A673 (cell line): ENCODE data around the gene ZSCAN21. TPM values are rescaled to one million over a fixed set of nuclear protein-coding genes. Genes with fewer than 3 reads are reported as not detected.

Experiments used
- BruUV-seq: library from RNA; stranded (reverse); fragments of 400-500 nt; replicated peaks from 2 replicates; lab custom pipeline; 2021; lab: Mats Ljungman, UMichigan
- CTCF ChIA-PET: fragments of 300-600 bp; sonication (Branson Sonifier 250); formaldehyde crosslinking; loops from one replicate; lab custom pipeline; 2022; ENCODE audit warnings: antibody characterized with exemption; lab: Charles Lee
- POLR2A ChIA-PET: fragments of 300-600 bp; sonication (Branson Sonifier 250); formaldehyde crosslinking; loops from one replicate; lab custom pipeline; 2022; ENCODE audit warnings: antibody characterized with exemption; ENCODE audit not compliant: low non-redundant PET; lab: Charles Lee
- DNase-seq: peaks from one replicate; pipeline ENCODE4 v3.0.0-alpha.2; 2015; ENCODE audit warnings: low spot score
- H3K27ac ChIP-seq: fragments of 200-600 bp; sonication (generic); 2 replicates; pipeline ENCODE4 v1.5.1; 2016; ENCODE audit warnings: mixed run types, low read depth, mild to moderate bottlenecking, mixed read lengths, antibody characterized with exemption, low read length; ENCODE audit not compliant: poor library complexity, severe bottlenecking
- H3K27me3 ChIP-seq: fragments of 200-600 bp; sonication (generic); replicated peaks from 2 replicates; pipeline ENCODE4 v1.6.1; 2017; ENCODE audit warnings: mixed run types, low read depth, mild to moderate bottlenecking, mixed read lengths, antibody characterized with exemption, low read length; ENCODE audit not compliant: insufficient read depth, poor library complexity
- H3K36me3 ChIP-seq: fragments of 200-600 bp; sonication (generic); 2 replicates; pipeline ENCODE4 v1.6.1; 2016; ENCODE audit warnings: mixed run types, mild to moderate bottlenecking, mixed read lengths, antibody characterized with exemption, low read length; ENCODE audit not compliant: insufficient read depth, poor library complexity, severe bottlenecking
- H3K4me1 ChIP-seq: fragments of 200-600 bp; sonication (generic); 2 replicates; pipeline ENCODE4 v1.6.1; 2017; ENCODE audit warnings: mixed run types, mild to moderate bottlenecking, mixed read lengths, antibody characterized with exemption, low read length; ENCODE audit not compliant: insufficient read depth, poor library complexity, severe bottlenecking
- H3K4me3 ChIP-seq: fragments of 200-600 bp; sonication (generic); 2 replicates; pipeline ENCODE4 v1.5.1; 2016; ENCODE audit warnings: low read depth, mixed run types, mild to moderate bottlenecking, mixed read lengths, low read length; ENCODE audit not compliant: poor library complexity, severe bottlenecking
- H3K9me3 ChIP-seq: fragments of 200-600 bp; sonication (generic); 2 replicates; pipeline ENCODE4 v1.6.1; 2016; ENCODE audit warnings: mixed run types, low read depth, mild to moderate bottlenecking, mixed read lengths, antibody characterized with exemption, low read length; ENCODE audit not compliant: poor library complexity, severe bottlenecking
- EZH2 ChIP-seq: fragments of 200-600 bp; sonication (generic); IDR thresholded peaks from 2 replicates; pipeline ENCODE4 v1.6.1; 2017; ENCODE audit warnings: borderline replicate concordance, low read depth, mild to moderate bottlenecking, mixed read lengths, antibody characterized with exemption, low read length; ENCODE audit not compliant: poor library complexity, severe bottlenecking
- intact Hi-C: fragments of 100-400 bp; cut with micrococcal nuclease; formaldehyde crosslinking; loops from one replicate; pipeline ENCODE4 v1.10.0; 2022; ENCODE audit not compliant: unreplicated experiment
- total RNA-seq: library from RNA; stranded (reverse); gene quantifications from 2 replicates; pipeline ENCODE4 v1.2.3, GENCODE V29; 2021
- TF ChIP-seq, protein P1 (sequence below): fragments of 300-800, 200-600 bp; sonication (generic); conservative IDR thresholded peaks from 2 replicates; pipeline ENCODE4 v1.5.1; 2017; ENCODE audit warnings: low read depth, mild to moderate bottlenecking, antibody characterized with exemption, low read length, moderate library complexity, mixed read lengths

ZSCAN21 gene
- total RNA-seq, 1 experiment from 2014 or later, result 17.2 TPM

DNA sequence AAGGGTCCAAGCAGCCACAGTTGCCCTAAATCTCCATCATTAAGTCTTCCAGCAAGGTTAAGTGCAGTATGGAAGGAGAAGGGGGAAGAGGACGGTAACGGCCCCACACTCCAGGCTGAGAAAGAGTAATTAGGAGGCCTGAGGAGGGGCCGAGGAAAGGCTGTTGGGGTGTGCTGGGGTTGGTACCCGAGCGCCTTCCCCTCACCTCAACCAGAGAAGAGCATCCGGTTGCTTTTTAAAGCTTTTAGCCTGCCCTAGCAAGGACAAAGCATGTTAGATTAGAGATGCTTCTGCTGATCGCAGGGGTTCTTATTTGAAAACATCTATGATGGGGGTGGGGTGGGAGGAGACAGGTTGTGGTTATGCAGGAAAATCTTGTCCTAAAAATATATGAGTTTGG lies 9.0 kb upstream of the ZSCAN21 start:
- Histone ChIP-seq H3K36me3 (peaks cover 10% of the 10 kb centered on the region), H3K27me3 (no peaks in the 10 kb centered on the region), H3K4me3 (no peak overlapping the region), H3K9me3 (no peaks in the 10 kb centered on the region), H3K27ac (no peak overlapping the region), H3K4me1 (no peaks in the 10 kb centered on the region)
- ChIA-PET POLR2A (no interaction called here), CTCF (no interaction called here)
- TF ChIP-seq, protein P1, sequence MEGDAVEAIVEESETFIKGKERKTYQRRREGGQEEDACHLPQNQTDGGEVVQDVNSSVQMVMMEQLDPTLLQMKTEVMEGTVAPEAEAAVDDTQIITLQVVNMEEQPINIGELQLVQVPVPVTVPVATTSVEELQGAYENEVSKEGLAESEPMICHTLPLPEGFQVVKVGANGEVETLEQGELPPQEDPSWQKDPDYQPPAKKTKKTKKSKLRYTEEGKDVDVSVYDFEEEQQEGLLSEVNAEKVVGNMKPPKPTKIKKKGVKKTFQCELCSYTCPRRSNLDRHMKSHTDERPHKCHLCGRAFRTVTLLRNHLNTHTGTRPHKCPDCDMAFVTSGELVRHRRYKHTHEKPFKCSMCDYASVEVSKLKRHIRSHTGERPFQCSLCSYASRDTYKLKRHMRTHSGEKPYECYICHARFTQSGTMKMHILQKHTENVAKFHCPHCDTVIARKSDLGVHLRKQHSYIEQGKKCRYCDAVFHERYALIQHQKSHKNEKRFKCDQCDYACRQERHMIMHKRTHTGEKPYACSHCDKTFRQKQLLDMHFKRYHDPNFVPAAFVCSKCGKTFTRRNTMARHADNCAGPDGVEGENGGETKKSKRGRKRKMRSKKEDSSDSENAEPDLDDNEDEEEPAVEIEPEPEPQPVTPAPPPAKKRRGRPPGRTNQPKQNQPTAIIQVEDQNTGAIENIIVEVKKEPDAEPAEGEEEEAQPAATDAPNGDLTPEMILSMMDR, result no peak
- no peak for TF ChIP-seq EZH2
- DNase-seq, result no peak
- intact Hi-C loops, result loop anchor here (10.0 kb wide), 1 partner anchor 126 kb away; the partner anchor contains the start of gene TRIM4
- no TSS peak for BruUV-seq

DNA sequence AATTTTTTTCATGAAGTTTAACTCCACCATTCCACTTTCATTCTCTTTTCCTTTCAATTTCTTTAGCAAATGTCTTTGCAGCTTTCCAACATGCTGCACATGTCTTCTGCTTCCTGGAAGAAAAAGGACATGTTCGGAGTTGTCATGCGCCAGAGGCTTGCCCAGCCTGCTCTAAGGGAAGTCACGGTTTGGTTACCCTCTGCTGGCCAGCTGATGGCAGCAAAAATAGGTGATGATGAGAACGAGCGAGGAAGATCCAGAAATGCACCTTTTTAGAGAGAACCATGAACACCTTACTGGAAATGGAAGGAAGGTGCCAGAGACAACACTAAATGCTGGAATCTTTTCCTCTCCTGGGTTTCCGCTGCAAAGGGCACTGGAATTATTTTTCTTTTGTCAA lies 4.9 kb upstream of the ZSCAN21 start:
- BruUV-seq, result no TSS peak
- TF ChIP-seq, protein P1, result no peak
- no peak for TF ChIP-seq EZH2
- no peak overlapping the region for H3K4me3 ChIP-seq
- H3K27me3 ChIP-seq, result no peaks in the 10 kb centered on the region
- H3K36me3 ChIP-seq, result no peaks in the 10 kb centered on the region
- H3K27ac ChIP-seq, result no peak overlapping the region
- POLR2A ChIA-PET, result no interaction called here
- H3K9me3 ChIP-seq, result no peaks in the 10 kb centered on the region
- intact Hi-C loops, result loop anchor here (10.0 kb wide), 1 partner anchor 130 kb away; the partner anchor contains the start of gene TRIM4
- peaks cover 3% of the 10 kb centered on the region for H3K4me1 ChIP-seq
- CTCF ChIA-PET, result no interaction called here
- no peak for DNase-seq

DNA sequence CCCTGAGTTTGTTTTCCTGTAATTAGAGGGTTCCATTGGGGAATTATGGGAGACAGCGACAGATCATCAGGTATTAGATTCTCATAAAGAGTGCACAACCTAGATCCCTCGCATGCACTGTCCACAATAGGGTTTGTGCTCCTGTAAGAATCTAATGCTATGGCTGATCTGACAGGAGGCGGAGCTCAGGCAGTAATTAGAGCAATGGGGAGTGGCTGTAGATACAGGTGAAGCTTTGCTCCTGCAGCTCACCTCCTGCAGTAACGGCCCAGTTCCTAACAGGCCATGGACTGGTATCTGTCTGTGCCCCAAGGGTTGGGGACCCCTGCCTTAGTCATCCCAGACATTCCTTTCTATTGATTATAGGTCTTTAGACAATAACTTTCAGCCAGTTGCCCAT lies 894 bp upstream of the ZSCAN21 start:
- ChIA-PET CTCF (no interaction called here), POLR2A (no interaction called here)
- BruUV-seq, result no TSS peak
- H3K36me3 ChIP-seq, result no peaks in the 10 kb centered on the region
- H3K27me3 ChIP-seq, result no peaks in the 10 kb centered on the region
- H3K9me3 ChIP-seq, result no peaks in the 10 kb centered on the region
- intact Hi-C loops, result loop anchor here (10.0 kb wide), 1 partner anchor 134 kb away; the partner anchor contains the start of gene TRIM4
- H3K4me1 ChIP-seq, result peaks cover 9% of the 10 kb centered on the region
- no peak overlapping the region for H3K4me3 ChIP-seq
- TF ChIP-seq, protein P1, result no peak
- TF ChIP-seq EZH2, result no peak
- DNase-seq, result no peak
- no peak overlapping the region for H3K27ac ChIP-seq
